GM10248 (cell line): Measurements from ENCODE around the gene MUC6.

Experiments used
- CTCF ChIA-PET: fragments of 300-600 bp; sonication (Branson Sonifier 250); formaldehyde crosslinking; extraction: SDS; loops from one replicate; lab custom pipeline; 2021; ENCODE audit warnings: antibody characterized with exemption; lab: Yijun Ruan, JAX
- POLR2A ChIA-PET: fragments of 350-650 bp; sonication (Branson Sonifier 250); formaldehyde crosslinking; extraction: SDS; loops from one replicate; lab custom pipeline; 2020; ENCODE audit warnings: antibody characterized with exemption; lab: Yijun Ruan, JAX
- DNase-seq: peaks from one replicate; pipeline ENCODE4 v3.0.0; 2012; ENCODE audit errors: extremely low spot score
- TF ChIP-seq, protein P1 (sequence below): IDR thresholded peaks from 2 replicates; pipeline ENCODE4 v1.5.1; 2012; ENCODE audit warnings: mild to moderate bottlenecking, low read depth; ENCODE audit errors: extremely low read depth, missing control alignments, control extremely low read depth

Gene MUC6

DNA sequence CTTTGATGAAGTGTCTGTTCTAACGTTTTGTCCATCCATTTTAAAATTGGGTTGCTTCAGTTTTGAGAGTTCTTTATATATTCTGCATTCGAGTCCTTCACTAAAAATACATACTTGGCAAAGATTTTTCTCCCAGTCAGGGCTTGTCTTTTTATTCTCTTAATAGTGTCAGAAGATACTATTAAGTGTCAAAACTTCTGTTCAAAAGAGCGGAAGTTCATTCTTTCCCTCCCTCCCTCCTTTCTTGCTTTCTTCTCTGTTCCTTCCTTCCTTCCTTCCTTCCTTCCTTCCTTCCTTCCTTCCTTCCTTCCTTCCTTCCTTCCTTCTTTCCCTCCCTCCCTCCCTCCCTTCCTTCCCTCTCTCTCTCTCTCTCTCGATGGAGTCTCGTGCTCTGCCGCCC lies 7.6 kb upstream of the MUC6 start:
- DNase-seq = no peak
- ChIA-PET CTCF (no interaction called here), POLR2A (no interaction called here)

DNA sequence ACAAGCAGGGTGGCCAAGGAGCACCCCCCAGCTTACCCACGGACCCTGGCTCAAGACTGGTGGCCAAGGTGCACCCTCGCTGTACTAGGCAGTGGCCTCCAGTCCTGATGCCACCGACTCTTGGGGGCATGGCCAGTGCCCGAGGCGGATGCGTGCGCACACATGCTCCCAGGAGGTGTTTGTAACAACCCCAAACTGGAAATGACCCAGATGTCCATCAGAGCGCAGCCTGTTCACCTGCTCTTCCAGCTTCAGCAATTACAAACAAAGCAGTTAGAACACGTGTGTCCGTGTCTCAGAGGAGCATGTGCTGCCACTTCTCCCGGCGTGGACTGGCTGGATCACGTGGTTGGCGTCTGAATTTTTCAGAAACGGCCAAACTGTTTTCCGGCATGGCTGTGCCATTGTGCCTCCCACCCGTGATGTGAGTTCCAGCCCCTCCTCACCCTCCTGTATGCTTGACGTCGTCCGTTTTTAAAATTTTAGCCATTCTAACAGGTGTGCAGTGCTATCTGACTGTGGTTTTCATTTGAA lies 7.1 kb upstream of the MUC6 start:
- TF ChIP-seq, protein P1, sequence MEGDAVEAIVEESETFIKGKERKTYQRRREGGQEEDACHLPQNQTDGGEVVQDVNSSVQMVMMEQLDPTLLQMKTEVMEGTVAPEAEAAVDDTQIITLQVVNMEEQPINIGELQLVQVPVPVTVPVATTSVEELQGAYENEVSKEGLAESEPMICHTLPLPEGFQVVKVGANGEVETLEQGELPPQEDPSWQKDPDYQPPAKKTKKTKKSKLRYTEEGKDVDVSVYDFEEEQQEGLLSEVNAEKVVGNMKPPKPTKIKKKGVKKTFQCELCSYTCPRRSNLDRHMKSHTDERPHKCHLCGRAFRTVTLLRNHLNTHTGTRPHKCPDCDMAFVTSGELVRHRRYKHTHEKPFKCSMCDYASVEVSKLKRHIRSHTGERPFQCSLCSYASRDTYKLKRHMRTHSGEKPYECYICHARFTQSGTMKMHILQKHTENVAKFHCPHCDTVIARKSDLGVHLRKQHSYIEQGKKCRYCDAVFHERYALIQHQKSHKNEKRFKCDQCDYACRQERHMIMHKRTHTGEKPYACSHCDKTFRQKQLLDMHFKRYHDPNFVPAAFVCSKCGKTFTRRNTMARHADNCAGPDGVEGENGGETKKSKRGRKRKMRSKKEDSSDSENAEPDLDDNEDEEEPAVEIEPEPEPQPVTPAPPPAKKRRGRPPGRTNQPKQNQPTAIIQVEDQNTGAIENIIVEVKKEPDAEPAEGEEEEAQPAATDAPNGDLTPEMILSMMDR = no peak
- no peak for DNase-seq
- CTCF ChIA-PET = interaction anchor here (2.5 kb wide), 1 partner anchor 196 kb away, joined by 7 read pairs; no protein-coding TSS in a partner anchor
- POLR2A ChIA-PET = interaction anchor here (0.6 kb wide), 2 partner anchors 538 to 1356 kb away, joined by 3 read pairs; no protein-coding TSS in a partner anchor

More for the DNA sequence above, 7.6 kb upstream of the MUC6 start:
- TF ChIP-seq, protein P1 = no peak

DNA sequence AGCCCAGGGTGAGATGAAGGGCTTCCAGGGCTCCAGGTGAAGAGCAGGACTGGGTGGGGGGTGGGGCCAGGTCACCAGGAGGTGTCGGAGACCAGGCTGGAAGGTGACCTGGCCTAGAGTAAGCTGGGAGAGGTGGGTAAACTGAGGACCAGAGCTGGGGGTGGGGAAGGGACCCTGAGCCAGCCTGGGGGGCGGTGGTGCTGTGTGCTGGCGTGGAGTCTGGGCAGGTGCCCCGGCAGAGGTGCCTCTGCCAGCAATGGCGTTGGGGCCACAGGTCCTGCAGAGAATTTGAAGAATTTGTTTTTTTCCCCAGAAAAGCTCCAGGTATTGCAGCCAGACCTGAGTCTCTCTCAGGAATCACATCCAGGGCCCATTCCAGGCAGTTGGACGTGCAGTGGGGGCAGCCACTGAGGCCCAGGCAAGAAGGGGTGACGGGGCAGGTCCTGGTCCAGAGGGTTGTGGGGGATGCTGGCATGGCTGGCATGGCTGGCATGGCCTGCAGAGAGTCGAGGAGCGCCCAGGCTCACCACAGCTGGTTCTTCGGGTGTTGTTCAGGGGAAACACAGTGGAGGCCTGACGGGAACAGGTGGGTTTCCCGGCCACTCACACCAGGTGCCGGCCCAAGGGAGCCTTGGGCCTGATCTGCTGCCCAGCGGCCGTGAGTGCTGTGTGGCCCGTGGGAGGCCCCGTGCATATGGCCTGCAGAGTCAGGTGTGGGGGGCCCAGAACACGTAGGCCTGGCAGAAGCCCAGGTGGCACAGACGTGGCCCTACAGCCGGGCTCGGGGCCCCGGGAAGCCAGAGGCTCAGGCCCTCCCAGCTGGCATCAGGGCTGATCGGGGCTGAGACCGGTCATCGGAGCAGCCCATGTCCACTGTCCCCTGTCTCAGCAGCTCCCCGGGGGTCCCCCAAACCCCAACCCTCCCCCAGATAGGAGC lies 6.4 kb upstream of the MUC6 start:
- no peak for DNase-seq
- ChIA-PET CTCF (interaction anchor here (0.8 to 2.5 kb wide), 3 partner anchors 8 to 195 kb away, joined by 3 to 8 read pairs (median 7); no protein-coding TSS in a partner anchor), POLR2A (interaction anchor here (0.6 kb wide), 2 partner anchors 538 to 1357 kb away, joined by 3 read pairs; no protein-coding TSS in a partner anchor)
- TF ChIP-seq, protein P1 = no peak

DNA sequence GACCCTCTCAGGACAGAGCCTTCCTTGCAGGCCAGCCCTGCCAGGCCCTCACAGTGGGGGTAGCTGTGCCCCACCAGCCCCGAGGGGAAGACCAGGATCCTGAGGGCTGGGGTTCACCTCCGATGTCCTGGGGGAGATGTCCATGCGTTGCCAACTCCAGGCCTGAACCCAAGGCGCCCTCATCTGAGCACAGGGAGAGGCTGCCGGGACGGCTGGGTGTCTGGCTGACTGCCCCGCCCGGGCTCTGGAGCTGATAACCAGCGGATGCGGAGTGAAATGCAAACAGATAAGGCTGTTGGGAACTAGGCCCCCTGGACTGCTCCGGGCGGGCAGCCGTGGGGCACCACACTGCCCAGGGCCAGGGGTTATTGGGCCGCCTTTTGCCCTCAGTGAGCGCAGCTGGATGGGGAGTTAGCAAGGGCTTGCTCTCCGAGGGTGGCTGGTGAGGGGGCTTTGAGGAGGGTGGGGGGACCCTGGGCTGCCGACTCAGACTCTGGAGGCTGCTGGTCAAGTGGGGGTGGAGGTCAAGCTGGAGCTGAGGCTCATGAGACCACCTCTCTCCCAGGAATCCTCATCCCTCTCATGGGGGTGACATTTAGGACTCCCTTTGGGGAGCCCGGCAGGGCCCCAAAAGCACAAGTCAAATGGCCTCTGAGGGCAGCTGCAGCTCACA lies 5.6 kb upstream of the MUC6 start:
- CTCF ChIA-PET = interaction anchor here (1.3 to 2.5 kb wide), 2 partner anchors 9 to 194 kb away, joined by 7 to 8 read pairs; no protein-coding TSS in a partner anchor
- POLR2A ChIA-PET = no interaction called here
- no peak for DNase-seq
- TF ChIP-seq, protein P1 = no peak

DNA sequence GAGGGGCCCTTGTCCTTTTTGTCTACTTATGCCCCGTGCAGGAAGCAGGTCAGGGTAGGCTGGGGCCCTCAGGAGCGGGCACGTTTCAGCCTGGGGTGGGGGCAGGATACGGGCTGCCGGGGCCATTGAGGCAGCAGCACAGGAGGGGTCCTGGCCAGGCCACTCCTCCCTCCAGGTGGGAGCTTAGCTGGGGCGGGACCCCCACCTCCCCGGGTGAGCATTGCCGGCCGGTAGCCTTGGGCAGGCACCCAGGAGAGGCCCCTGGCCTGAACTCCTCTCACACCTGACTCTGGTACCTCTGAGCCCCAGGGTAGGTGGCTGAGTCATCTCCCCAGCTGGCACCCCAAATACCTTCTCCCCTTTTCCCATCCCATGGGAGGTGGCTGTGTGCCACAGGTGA lies 5.0 kb upstream of the MUC6 start:
- CTCF ChIA-PET = interaction anchor here (2.5 kb wide), 1 partner anchor 193 kb away, joined by 7 read pairs; no protein-coding TSS in a partner anchor
- DNase-seq = no peak
- TF ChIP-seq, protein P1 = no peak
- POLR2A ChIA-PET = no interaction called here

DNA sequence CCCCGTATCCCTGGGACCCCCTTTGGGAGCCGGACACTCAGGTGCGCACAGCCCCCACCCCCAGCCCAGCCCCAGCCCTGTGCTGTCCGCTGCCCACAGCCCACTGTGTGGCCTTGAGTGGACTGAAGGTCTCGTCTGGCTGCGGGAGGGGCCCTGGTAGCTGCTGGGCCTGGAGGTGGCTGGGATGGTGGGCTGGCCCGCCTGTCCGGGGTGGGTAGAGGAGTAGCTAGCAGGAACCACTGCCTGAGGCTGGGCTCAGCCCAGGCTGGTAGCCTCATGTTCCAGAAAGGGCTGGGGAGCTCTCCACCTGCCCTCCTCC lies 4.6 kb upstream of the MUC6 start:
- POLR2A ChIA-PET = no interaction called here
- TF ChIP-seq, protein P1 = no peak
- DNase-seq = no peak
- CTCF ChIA-PET = no interaction called here
